GM23248 (cell line): ENCODE results near the gene VRK2.

ENCODE experiments used
- EZH2 ChIP-seq: fragments of 200-600 bp; sonication (generic); IDR thresholded peaks from 2 replicates; pipeline ENCODE4 v1.6.1; 2018; ENCODE audit warnings: antibody characterized with exemption, mild to moderate bottlenecking; ENCODE audit not compliant: insufficient read depth, poor library complexity, severe bottlenecking
- EZH2phosphoT487 ChIP-seq: fragments of 200-600 bp; sonication (generic); IDR thresholded peaks from 2 replicates; pipeline ENCODE4 v1.6.1; 2018; ENCODE audit warnings: antibody characterized with exemption, moderate library complexity, mild to moderate bottlenecking, low read depth; ENCODE audit not compliant: insufficient read depth

DNA sequence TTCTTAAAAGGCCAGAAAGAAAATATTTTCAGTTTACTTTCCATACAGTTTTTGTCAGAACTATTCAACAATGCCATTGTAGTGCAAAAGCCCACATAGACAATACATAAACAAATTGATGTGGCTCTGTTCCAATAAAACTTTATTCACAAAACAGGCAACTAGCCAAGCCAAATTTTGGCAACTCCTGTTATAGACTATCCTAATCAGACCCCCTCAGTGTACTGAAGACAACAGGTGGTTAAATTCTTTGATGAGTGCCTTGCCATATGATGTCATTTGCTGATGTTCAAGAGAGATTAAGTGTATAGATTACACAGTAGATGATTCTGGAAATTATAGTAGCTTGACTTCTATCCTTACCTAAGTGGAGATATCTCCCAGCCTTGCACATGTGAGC, 111.1 kb downstream of the VRK2 start:
- TF ChIP-seq EZH2 (no peak), EZH2phosphoT487 (no peak)
